Natural killer cell treated with Interleukin-12 subunit alpha and Interleukin-12 subunit beta and Interleukin-15 and Interleukin-18, amount 100 ng/mL, for 72 hours (primary cell): ENCODE results near the gene HOMER1. TPM values are rescaled to one million over a fixed set of nuclear protein-coding genes. Genes with fewer than 3 reads are reported as not detected.
A peak's percentile ranks its signal among the peaks of the same experiment; 100 is the strongest.
"Not testable (repeated sequence)": the region's sequence is repeated elsewhere in the genome, so short reads cannot be mapped to it uniquely, and the experiment has no call there.

Experiments
- ATAC-seq, 2 donors: fragments of 150-1000 bp; cut with Tn5 transposase in 1 of 2; sonication (Bioruptor Pico), chemical (Tn5 transposase) in 1 of 2; 2 replicates each; pipeline ENCODE4 v1.10.0; 2021
- DNase-seq: peaks from one replicate; pipeline ENCODE4 v3.0.0; 2022; ENCODE audit warnings: low spot score
- H3K27ac Mint-ChIP-seq, 2 donors: 1 replicate in 1 of 2; 2 replicates in 1 of 2; pipeline ENCODE4 v1.8.0; 2022; ENCODE audit warnings: mixed read lengths in 2 of 2, mild to moderate bottlenecking in 1 of 2, moderate library complexity in 1 of 2
- H3K27me3 Mint-ChIP-seq, 2 donors: 1 replicate in 1 of 2; 2 replicates in 1 of 2; pipeline ENCODE4 v1.8.0; 2022; ENCODE audit warnings: mixed read lengths in 2 of 2
- H3K36me3 Mint-ChIP-seq: one replicate; pipeline ENCODE4 v1.8.0; 2022; ENCODE audit warnings: mixed read lengths
- H3K4me1 Mint-ChIP-seq, 2 donors: 1 replicate in 1 of 2; 2 replicates in 1 of 2; pipeline ENCODE4 v1.8.0; 2022; ENCODE audit warnings: low read depth in 2 of 2, mixed read lengths in 2 of 2, mild to moderate bottlenecking in 1 of 2
- H3K4me3 Mint-ChIP-seq: one replicate; pipeline ENCODE4 v1.8.0; 2022; ENCODE audit warnings: mixed read lengths
- H3K9me3 Mint-ChIP-seq: 2 replicates; pipeline ENCODE4 v1.8.0; 2022; ENCODE audit warnings: mixed read lengths
- total RNA-seq, 2 donors: library from RNA; stranded (reverse); gene quantifications; one replicate each; pipeline ENCODE4 v1.2.3, GENCODE V29; 2022

Gene HOMER1
- total RNA-seq, 2 donors from 2014 or later: 4.2 to 4.6 TPM

DNA sequence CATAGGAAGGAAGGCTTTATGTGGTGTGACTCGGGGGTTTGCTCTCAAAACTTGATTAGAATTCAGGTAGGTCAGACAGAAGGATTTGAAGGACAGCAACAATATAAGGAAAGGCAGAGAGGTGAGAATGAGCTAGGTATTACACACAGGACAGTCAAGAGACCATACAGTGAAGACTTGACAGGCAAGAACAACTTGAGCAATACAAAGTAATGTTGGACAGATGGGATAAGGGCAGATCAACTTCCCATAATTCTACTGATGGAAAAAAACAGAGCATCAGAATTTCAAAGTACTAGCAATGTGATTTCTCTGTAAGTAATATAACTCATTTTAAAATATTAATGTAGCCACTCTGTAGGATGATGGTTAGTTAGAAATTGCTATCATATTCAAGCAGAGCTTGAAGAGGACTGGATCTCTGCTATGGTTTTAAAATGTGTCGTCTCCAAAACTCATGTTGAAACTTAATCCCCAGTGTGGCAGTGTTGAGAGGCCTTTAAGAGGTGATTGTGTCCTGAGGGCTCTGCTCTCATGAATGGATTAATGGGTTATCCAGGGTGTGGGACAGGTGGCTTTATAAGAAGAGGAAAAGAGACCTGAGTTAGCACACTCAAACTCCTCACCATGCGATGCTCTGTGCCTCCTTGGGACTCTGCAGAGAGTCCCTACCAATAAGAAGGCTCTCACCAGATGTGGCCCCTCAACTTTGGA is 22.4 kb upstream of the HOMER1 start:
- Mint-ChIP-seq H3K36me3 (no peaks in the 10 kb centered on the region), H3K9me3 (no peaks in the 10 kb centered on the region), H3K27me3 (peaks cover 12 to 35% of the 10 kb centered on the region in 2 donors), H3K27ac (no peak overlapping the region), H3K4me3 (no peak overlapping the region), H3K4me1 (no peaks in the 10 kb centered on the region)
- DNase-seq: no peak
- ATAC-seq: no peak

DNA sequence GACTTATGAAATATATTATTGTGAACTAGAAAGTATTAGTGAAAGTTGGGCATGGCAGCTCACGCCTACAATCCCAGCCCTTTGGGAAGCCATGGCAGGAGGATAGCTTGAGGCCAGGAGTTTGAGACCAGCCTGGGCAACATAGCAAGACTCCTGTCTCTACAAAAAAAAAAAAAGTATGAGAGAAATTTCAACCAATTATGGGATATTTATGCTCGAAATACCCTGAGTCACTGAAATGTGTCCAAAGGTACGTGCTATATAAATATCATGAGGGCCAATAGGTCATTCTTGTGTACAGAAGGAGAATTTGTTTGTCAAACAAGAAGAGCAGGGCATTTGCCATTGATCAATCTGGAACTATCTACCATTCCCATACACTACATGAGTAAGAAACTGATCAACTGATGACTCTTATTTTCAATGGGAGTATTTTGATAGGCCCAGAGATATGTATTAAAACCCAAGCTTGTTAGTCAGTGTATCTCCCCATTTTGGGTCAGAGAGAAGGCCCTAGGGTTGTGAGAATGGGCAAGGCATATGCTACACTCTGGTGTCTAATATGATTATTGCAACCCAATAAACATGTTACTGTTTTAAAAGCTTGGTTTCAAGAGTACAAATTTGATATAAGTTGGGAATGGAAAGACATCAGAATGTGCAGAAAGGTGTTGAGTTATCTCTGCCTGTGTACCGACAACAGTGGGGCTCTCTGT is 21.7 kb upstream of the HOMER1 start:
- H3K36me3 Mint-ChIP-seq: no peaks in the 10 kb centered on the region
- no peak overlapping the region for H3K4me3 Mint-ChIP-seq
- no peak for DNase-seq
- H3K4me1 Mint-ChIP-seq: no peaks in the 10 kb centered on the region
- no peak overlapping the region for H3K27ac Mint-ChIP-seq
- no peaks in the 10 kb centered on the region for H3K9me3 Mint-ChIP-seq
- H3K27me3 Mint-ChIP-seq: peaks cover 12 to 37% of the 10 kb centered on the region in 2 donors
- no peak for ATAC-seq

DNA sequence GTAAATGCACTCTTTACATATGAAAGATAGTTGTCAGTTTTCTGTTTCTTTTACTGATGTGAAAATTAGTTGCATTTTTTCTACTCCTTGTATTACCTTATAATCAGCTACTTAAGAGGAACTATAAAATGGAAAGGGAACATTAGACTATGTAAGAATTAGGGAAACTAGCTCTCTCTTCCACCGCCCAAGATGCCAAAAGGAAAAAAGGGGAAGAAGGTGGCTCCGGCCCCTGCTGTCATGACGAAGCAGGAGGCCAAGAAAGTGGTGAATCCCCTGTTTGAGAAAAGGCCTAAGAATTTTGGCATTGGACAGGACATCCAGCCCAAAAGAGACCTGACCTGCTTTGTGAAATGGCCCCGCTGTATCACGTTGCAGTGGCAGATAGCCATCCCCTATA is 15.2 kb upstream of the HOMER1 start:
- ATAC-seq (no peak), DNase-seq (no peak)
- peaks cover 5 to 8% of the 10 kb centered on the region in 2 donors for H3K27me3 Mint-ChIP-seq
- H3K9me3 Mint-ChIP-seq: no peaks in the 10 kb centered on the region
- H3K4me3 Mint-ChIP-seq: no peak overlapping the region
- peaks cover 5% of the 10 kb centered on the region for H3K36me3 Mint-ChIP-seq
- no peaks in the 10 kb centered on the region for H3K4me1 Mint-ChIP-seq
- H3K27ac Mint-ChIP-seq: no peak overlapping the region

DNA sequence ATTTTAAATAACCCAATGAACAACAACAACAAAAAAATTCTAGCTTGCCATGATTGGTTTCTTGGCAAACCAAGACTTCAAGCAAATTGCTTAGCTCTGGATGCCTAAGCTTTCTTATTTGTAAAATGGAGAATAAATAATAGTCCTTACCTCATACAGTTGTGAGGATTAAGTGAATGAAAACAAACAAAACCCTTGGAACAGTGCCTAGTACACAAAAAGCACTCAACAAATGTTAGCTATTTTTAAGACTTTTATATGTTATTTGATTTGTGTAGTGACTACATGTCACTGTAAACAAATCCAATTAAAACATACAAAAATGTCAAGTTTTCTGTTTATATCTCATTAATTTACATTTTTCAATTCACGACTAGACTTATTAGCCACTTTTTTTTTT is 13.5 kb upstream of the HOMER1 start:
- Mint-ChIP-seq H3K27ac (no peak overlapping the region), H3K9me3 (no peaks in the 10 kb centered on the region), H3K4me3 (no peak overlapping the region), H3K27me3 (peaks cover 10 to 15% of the 10 kb centered on the region in 2 donors), H3K4me1 (no peaks in the 10 kb centered on the region), H3K36me3 (peaks cover 5% of the 10 kb centered on the region)
- DNase-seq: no peak
- ATAC-seq: no peak

DNA sequence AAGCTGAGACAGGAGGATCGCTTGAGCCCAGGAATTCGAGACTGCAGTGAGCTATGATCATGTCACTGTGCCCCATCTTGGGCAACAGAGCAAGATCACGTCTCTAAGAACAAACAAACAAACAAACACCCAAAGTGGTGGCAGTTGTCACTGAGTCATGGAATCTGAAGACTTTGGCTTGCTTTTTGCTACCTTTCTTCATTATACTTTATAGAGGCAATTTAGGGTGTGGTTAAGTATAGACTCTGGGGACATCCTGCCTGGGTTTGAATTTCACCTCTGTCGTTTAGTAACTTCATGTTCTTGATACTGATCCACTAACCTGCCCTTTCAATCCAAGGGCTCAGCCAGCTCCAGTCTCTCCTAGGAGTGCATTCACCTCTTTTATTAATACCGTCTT is 13.0 kb upstream of the HOMER1 start:
- no peak for DNase-seq
- Mint-ChIP-seq H3K9me3 (no peaks in the 10 kb centered on the region), H3K27ac (no peak overlapping the region), H3K27me3 (peaks cover 10 to 15% of the 10 kb centered on the region in 2 donors), H3K4me1 (no peaks in the 10 kb centered on the region), H3K36me3 (peaks cover 5% of the 10 kb centered on the region), H3K4me3 (no peak overlapping the region)
- no peak for ATAC-seq

DNA sequence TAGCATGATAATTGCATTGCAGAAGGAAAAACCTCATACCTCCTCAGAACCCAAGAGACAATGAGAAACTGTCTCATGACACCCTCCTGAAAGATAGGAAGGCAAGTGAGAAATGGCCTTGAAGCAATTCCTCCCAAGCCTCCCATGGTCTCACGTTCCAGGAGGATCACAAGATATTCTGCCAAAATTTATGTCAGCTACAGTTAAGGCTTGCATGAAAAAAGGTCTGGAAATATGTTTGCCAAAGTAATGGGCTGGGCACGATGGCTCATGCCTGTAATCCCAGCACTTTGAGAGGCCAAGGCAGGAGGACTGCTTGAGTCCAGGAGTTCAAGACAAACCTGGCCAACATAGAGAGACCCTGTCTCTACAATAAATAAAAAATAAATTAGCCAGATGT is 12.6 kb upstream of the HOMER1 start:
- ATAC-seq (no peak), DNase-seq (no peak)
- peaks cover 9 to 11% of the 10 kb centered on the region in 2 donors for H3K27me3 Mint-ChIP-seq
- no peak overlapping the region for H3K4me3 Mint-ChIP-seq
- H3K27ac Mint-ChIP-seq: no peak overlapping the region
- peaks cover 5% of the 10 kb centered on the region for H3K36me3 Mint-ChIP-seq
- H3K9me3 Mint-ChIP-seq: no peaks in the 10 kb centered on the region
- H3K4me1 Mint-ChIP-seq: no peaks in the 10 kb centered on the region

DNA sequence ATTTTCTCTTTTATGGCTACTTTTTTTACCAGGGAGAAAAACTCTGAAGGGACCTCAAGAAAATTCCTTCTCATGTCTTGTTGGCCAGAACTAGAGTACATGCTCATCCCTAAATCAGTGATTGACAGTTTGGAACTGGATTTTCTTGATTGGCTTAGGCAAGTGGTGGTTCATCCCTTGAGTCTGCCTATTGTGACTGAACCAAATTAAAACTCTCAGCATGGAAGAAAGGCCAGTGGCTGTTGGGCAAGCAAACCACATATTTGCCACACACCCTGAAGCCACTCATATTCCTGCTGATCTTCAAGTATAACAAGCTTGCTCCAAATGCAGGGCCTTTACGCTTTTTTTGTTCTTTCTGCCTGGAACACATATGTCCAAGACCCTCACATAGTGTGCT is 7.2 kb upstream of the HOMER1 start:
- Mint-ChIP-seq H3K36me3 (peaks cover 5% of the 10 kb centered on the region), H3K27ac (no peak overlapping the region), H3K9me3 (no peaks in the 10 kb centered on the region), H3K4me3 (no peak overlapping the region), H3K4me1 (peaks cover 0 to 4% of the 10 kb centered on the region in 2 donors), H3K27me3 (peaks cover 7 to 8% of the 10 kb centered on the region in 2 donors)
- DNase-seq: no peak
- ATAC-seq: no peak

DNA sequence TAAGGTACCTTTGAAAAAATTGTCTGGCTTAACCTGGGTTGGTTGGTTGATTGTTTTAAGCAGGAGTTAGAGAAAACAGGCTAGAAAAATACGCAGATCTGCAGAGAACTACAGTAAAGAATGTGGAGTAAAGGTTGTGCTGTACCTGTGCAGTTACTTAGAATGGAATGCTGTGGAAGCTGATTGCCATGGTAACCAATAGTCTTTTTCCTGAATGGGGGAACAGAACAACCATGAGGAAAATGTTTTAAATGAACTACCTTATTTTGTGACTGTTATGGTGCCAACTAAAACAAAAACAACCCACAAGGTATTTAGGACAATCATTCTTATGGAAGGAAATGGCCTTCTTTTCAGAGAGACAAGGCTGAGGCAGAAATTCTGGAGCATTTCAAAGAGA is 4.8 kb upstream of the HOMER1 start:
- H3K9me3 Mint-ChIP-seq: no peaks in the 10 kb centered on the region

DNA sequence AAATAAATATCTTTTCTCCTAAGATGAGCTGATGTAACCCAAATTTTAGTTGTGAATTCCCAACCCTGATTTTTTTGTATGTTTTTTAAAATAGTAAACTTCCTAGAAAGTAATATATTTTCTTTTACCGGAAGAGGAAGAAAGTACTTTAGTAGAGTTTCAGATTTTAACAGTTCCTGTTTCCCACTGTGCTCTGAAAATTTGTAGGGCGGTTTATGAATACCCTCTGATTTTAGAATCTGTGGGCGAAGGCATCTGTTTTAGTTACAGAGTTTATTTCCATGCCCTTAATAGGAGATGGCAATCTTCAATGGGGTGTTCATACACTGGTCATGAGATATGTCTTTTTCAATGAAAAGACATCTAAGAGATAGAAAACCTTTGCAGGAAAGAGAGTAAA is 3.7 kb upstream of the HOMER1 start:
- H3K27ac Mint-ChIP-seq: no peak overlapping the region
- H3K27me3 Mint-ChIP-seq: peaks cover under 1 to 3% of the 10 kb centered on the region in 2 donors
- H3K4me1 Mint-ChIP-seq: peaks cover 14 to 17% of the 10 kb centered on the region in 2 donors
- DNase-seq (no peak), ATAC-seq (no peak)
- no peak overlapping the region for H3K4me3 Mint-ChIP-seq
- H3K9me3 Mint-ChIP-seq: no peaks in the 10 kb centered on the region
- no peaks in the 10 kb centered on the region for H3K36me3 Mint-ChIP-seq

More for the DNA sequence above, 4.8 kb upstream of the HOMER1 start:
- Mint-ChIP-seq H3K27ac (no peak overlapping the region), H3K27me3 (peaks cover 4 to 7% of the 10 kb centered on the region in 2 donors), H3K4me1 (peaks cover 8 to 11% of the 10 kb centered on the region in 2 donors), H3K36me3 (no peaks in the 10 kb centered on the region), H3K4me3 (no peak overlapping the region)
- no peak for DNase-seq
- no peak for ATAC-seq

DNA sequence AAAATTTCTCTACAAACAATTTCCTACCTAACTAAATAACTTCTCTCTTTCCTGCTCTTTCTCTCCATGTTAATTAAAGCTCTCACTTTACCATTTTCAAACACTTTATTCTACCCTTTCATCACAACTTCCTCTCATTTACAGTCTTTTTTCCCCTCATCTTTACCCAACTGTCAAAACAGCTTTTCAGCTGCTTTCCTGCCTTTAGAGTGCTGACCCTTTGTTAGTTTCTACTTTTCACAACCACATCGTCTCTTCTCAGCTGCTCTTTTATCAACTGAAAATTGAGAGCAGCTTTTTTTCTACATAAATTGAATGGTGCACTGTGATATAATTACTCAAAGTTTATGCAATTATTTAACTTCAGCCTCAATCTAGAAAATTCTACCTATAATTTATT is 3.1 kb upstream of the HOMER1 start:
- Mint-ChIP-seq H3K27me3 (peaks cover 5 to 7% of the 10 kb centered on the region in 2 donors), H3K9me3 (no peaks in the 10 kb centered on the region)

DNA sequence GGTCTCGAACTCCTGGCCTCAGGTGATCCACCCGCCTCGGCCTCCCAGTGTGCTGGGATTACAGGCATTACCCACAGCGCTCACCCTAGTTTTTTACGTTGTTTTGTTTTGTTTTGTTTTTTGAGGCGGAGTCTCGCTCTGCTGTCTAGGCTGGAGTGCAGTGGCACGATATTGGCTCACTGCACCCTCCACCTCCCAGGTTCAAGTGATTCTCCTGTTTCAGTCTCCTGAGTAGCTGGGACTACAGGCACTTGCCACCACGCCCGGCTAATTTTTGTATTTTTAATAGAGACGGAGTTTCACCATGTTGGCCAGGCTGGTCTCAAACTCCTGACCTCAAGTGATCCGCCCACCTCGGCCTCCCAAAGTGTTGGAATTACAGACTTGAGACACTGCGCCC is 2.4 kb upstream of the HOMER1 start:
- not testable (repeated sequence) for H3K9me3 Mint-ChIP-seq, DNase-seq, H3K27ac Mint-ChIP-seq, ATAC-seq, H3K36me3 Mint-ChIP-seq, H3K4me3 Mint-ChIP-seq
- Mint-ChIP-seq H3K4me1 (peaks cover 16 to 24% of the 10 kb centered on the region in 2 donors), H3K27me3 (peaks cover 10 to 14% of the 10 kb centered on the region in 2 donors)

More for the DNA sequence above, 3.1 kb upstream of the HOMER1 start:
- Mint-ChIP-seq H3K4me3 (no peak overlapping the region), H3K36me3 (no peaks in the 10 kb centered on the region), H3K4me1 (peaks cover 16 to 20% of the 10 kb centered on the region in 2 donors), H3K27ac (no peak overlapping the region)
- no peak for DNase-seq
- no peak for ATAC-seq

DNA sequence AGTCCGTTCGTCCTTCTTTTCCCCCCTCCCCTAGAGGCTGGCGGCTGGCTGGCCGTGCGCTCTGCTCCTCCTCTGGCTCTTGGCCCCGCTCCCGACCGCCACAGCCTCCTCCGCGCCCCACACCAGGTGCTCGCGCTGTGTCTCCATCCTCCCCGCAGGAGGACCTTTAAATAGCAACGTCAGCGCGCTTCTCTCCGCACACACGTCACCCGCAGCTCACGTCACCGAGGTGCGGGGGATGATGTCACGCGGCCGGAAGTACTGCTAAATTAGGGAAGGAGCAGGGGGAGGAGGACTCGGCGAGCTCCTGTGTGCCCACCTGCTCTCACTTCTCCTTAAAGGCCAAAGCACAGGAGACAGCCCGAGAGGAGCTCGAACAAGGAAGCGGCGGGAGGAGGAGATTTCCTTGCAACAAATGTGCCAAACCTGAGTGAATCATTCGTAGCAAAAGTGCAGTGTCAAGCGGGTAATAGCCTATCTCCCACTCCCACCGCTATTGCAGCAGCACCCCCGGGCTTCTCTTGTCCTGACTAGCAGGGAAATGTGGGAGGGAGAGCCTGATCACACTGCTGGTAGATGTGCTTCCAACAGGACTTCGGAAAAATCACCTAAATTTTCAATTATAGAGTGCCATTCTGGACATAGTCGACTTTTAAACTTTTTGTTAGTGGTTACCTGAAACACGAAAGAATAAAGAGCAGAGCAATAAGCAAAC is 614 bp upstream of the HOMER1 start:
- Mint-ChIP-seq H3K4me1 (peaks cover 20 to 24% of the 10 kb centered on the region in 2 donors), H3K36me3 (no peaks in the 10 kb centered on the region), H3K27ac (peak overlapping the region; percentile 93 to 98), H3K27me3 (peaks cover 20 to 27% of the 10 kb centered on the region in 2 donors), H3K9me3 (no peaks in the 10 kb centered on the region), H3K4me3 (peak overlapping the region; percentile 98)
- DNase-seq (peak; percentile 92), ATAC-seq (peak; percentile 91)

DNA sequence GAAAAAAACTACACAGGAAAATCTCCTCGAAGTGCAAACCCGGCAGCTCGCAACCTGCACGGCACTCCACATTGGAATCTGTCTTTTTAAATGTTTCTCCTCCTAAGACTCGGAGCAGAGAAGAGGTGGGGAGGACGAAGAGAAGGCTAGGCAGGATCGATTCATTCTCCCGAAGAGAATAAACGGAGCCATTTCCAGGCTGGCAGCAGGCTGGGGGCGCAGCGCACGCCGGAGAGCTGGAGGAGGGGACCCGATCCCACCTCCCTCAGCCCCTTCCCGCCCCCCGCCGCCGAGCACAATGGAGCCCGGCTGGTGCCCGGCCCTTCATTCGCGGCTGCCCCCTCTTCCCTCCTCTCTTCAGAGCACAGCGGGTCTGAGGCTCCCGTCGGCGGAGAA is 628 bp downstream of the HOMER1 start:
- DNase-seq (no peak), ATAC-seq (no peak)
- peaks cover 30 to 39% of the 10 kb centered on the region in 2 donors for H3K27me3 Mint-ChIP-seq
- peak overlapping the region; percentile 32 to 73 for H3K27ac Mint-ChIP-seq
- no peaks in the 10 kb centered on the region for H3K36me3 Mint-ChIP-seq
- peak overlapping the region; percentile 81 for H3K4me3 Mint-ChIP-seq
- H3K4me1 Mint-ChIP-seq: peaks cover 20 to 24% of the 10 kb centered on the region in 2 donors
- no peaks in the 10 kb centered on the region for H3K9me3 Mint-ChIP-seq
